Activated CD4-positive, CD25-positive, alpha-beta regulatory T cell (primary cell): ENCODE data around the gene PKMYT1.

ENCODE experiments used
- DNase-seq, 4 experiments: peaks; one replicate each; lab custom pipeline; 2025; lab: John Stamatoyannopoulos, UW

The PKMYT1 gene

DNA sequence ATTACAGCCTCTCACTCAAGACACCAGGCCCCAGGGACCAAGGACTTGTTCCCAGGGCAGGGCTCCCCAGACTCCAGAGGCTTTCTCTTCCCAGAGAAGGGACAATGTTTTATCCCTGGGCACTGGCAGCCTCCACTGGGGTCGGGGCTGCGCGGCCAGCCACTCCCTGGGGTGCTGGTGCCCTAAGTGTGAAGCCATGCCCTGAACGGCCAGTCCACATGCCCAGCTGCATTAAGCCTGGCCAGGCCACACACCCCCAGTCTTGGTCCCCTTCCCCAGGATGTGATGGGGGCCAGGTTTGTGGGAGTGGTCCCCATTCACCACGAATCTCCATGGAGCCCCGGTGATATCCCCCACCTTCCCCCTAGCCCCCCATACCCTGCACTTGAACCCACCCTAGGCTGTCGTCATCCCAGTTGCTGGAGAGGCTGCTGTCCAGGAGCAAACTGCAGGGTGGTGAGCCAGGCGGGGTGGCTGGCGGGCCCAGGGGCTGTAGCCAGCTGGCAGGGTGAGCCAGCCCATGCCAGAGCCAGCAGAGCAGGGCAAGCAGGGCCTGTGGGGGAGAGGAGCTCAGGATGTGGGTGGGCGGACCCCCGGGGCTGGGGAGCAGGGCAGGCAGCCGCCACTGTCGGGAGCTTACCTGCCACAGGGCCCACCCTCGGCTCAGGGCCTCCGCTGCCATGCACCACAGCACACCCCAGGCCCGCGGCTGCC is 6.5 kb downstream of the PKMYT1 start:
- DNase-seq, result no peak

- no peak for DNase-seq
Observed at GRCh38 chr16:2973093-2973492, 7.2 kb downstream of the PKMYT1 start.

DNA sequence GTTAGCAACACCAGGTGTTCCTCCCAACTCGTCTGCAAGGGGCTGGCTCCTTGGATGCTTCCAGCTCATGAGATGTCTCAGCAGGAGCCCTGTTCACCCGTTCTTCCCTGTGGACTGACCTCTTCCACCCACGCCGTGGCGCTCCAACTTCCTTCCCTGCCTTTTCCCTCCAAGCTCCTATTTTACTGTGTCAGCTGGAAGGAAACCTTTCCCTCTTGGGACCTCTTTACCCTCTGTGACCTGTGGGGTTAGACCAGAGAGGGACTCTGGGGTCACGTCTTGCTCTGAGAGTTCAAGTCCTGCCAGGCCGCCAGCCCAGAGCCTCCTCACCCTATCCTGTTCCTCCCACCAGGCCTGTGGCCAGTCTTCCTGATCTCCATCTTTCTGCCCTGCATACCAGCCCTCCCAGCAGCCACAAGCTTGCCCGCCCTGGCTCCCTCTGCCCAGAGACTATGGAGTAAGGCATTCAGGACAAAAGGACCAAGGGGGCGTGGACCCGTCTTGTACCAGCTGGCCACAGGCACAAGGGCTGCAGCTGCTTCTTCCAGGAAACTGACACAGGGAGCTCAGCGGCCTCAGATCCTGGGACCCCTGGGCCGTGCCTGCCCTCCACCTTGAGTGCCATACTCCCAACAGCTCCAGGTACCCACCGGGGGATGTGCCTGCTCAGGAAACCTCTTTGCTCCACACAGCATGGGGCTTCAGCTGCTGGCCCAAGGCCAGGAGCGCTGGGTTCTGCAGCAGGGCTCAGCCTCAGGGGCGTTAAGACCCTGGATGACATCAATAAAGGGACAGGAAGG is 8.1 kb downstream of the PKMYT1 start:
- no peak for DNase-seq

- DNase-seq, result no peak
Observed at GRCh38 chr16:2971134-2971984, 8.9 kb downstream of the PKMYT1 start.

DNA sequence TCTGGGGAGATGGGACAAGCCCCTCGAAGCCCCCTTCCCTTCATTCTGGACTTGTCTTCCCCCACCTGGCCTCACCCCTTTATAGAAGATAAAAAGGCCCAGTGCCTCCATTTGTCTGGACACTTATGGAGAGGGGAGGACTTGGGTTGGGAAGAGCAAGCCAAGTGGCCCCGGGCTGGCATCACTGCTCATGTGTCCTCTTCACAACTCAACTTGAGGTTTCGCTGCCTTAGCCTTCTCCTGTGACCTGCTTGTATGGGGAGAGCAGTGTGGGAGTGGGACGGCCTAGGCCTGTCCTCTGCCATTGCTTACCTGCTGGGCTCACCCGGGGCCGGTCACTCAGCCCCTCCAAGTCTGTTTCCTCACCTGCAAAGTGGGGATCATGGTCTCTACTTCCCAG is 9.7 kb downstream of the PKMYT1 start:
- no peak for DNase-seq

DNA sequence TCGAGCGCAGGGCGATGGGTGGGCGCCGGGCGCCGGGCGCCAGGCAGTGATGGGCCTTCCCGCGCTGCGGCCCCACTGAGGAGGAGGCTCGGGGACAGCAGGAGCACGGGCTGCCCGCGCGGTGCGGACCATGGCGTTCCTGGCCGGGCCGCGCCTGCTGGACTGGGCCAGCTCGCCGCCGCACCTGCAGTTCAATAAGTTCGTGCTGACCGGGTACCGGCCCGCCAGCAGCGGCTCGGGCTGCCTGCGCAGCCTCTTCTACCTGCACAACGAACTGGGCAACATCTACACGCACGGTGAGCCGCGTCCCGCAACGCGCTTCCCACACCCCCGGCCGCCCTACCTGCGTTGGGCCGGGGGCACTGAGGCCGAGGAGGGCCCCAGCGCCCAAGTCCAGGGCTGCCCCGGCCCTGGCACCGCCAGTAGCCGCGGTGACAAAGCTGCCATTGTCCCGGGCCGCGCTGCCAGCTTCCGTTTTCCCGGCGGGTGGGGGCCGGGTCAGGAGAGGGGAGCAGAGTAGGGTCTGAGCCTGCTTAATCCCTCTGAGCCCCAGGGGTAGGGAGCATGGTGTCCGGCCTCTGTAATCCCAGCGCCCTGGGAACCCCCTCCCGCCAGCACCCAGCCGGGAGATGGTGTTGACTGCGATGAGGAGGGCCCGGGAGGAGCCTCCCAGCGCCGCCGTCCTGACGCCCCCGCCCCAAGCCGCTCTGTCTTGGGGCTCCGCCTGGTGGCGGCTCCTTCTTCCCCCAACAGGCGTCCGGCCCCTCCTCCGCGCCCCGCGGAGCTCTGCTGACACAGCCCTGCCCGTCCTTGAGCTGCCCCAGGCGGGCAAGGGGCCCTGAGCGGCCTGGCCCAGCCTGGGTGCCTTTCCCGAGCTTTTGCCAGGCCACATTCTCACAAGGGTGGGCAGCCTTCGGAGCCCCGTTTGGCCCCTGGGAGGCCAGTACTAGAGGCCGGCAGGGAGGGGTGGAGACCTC is 10.4 kb downstream of the PKMYT1 start:
- peak in 3 of 4 experiments; percentile 25 to 47 (median 34) for DNase-seq

DNA sequence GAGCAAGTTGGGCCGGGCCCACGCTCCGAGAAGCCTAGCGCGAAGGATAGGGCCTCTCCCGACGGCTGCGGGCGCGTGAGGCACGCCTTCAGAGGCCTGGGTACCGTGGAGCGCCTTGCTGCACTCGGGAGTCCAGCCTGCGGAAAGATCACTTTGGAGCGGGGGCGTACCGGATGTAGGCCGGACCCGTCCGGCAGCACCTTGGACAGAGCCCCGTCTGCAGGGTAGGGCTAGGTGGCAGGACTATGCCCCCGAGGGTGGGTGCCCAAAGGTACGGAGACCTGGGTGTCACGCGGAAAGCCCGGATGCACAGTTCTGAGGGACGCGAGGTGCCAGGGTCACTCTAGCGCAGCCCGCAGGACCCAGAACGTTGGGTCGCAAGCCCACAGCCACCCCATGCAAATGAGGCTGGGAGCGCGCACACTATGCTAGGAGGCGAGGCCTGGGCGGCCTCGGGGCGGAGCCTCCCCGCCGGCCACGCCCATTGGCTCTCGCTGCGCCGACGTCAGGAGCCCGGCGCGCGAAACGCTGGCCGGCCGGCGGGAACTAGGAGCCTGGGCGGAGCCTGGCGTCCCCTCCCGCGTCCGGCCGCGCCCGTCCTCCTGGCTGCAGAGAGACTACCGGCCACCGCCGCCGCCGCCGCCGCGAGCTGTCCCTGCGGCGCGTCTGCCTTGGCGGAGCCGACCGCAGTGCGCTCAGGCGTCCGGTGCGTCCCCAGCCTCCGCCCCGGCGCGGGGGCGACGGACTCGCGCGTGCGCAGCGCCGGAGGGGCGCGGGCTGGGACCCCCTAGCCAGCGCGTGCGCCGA is 11.3 kb downstream of the PKMYT1 start, which contains the start of gene PAQR4:
Gene PAQR4, plus strand, starts transcription at position 611 of the 807 bp plus-strand sequence. CDS start 327 bp downstream, outside the sequence.
- peak; percentile 37 to 52 (median 47) for DNase-seq

DNA sequence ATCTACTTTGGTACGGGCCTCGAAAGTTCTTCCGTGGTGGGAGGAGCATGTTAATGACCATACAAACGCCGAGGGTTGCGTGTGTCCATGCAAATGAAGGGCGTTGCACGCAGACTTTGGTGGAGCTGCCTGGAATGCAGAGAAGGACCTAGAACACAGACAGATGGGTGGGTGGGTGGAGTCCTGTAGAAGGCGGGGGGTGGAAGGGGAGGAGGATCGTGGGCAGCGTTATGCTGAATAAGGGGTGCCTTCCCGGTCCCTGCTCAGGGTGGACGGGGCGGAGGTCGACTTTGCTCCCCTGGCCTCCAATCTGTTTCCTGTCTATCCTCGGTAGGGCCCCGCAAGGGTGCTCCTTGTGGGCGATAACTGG is 11.9 kb downstream of the PKMYT1 start:
- no peak for DNase-seq

- no peak for DNase-seq
Observed at GRCh38 chr16:2967721-2968161, 12.5 kb downstream of the PKMYT1 start.

DNA sequence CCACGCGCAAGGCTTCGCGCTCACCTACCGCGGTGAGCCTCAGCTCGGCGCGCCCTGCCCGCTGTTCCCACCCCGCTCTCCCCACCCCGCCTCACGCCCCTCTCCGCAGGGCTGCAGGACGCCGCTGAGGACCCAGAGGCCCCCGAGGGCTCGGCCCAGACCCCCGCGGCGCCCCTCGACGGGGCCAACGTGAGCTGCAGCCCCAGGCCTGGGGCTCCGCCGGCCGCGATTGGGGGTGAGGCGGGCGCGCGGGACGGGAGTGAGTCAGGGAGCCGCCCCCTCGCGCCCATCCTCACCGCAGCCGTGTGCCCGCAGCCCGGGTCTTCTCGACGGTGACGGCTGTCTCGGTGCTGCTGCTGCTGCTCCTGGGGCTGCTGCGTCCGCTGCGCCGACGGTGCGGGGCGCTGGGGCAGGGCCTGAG is 13.0 kb downstream of the PKMYT1 start:
- DNase-seq, result no peak

- no peak for DNase-seq
Observed at GRCh38 chr16:2966808-2967191, 13.4 kb downstream of the PKMYT1 start.

- no peak for DNase-seq
Observed at GRCh38 chr16:2966043-2966807, 14.0 kb downstream of the PKMYT1 start.

GRCh38 chr16:2964475-2965336 is 15.5 kb downstream of the PKMYT1 start:
- DNase-seq, result peak in 3 of 4 experiments; percentile 27 to 42 (median 35)

DNA sequence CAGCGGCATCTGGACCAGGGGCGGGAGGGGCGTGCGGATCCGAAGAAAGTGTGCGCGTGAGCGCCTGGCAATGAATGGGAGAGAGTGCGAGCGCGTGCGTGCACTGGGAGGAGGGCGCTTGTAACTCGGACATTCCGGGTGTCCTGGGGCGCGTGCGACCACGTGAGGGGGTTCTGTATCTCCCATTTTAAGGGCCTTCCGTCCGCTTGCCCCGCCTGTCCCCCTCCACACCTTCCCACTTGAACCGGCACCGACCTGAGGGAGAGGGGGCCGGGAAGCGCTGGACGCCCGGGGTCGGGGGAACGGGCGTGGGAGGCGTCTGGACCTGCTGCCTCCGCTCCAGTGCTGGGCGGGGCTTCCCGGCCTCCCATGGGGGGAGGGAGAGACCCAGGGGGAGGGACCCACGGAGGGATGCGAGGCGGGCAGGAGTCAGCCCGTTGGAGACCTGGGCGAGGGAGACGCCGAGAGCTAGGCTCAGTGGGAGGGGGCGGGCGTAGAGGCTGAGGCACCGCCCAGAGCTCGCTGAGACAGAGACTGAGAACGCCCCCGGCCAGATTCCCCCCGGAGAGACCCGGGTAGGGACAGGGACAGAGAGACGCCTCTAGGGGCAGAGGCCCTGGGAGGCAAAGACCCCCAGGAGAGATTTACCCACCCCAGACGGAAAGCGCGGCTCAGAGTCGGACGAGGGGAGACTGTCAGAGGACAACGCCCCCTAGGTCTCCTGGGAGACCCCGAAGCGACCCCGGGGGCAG is 16.3 kb downstream of the PKMYT1 start, which contains the start of gene KREMEN2:
Gene KREMEN2, plus strand, starts transcription at position 553 of the 752 bp plus-strand sequence. CDS start 246 bp downstream, outside the sequence.
- DNase-seq, result peak in 1 of 4 experiments; percentile 20

GRCh38 chr16:2963074-2963722 is 17.0 kb downstream of the PKMYT1 start:
- no peak for DNase-seq

DNA sequence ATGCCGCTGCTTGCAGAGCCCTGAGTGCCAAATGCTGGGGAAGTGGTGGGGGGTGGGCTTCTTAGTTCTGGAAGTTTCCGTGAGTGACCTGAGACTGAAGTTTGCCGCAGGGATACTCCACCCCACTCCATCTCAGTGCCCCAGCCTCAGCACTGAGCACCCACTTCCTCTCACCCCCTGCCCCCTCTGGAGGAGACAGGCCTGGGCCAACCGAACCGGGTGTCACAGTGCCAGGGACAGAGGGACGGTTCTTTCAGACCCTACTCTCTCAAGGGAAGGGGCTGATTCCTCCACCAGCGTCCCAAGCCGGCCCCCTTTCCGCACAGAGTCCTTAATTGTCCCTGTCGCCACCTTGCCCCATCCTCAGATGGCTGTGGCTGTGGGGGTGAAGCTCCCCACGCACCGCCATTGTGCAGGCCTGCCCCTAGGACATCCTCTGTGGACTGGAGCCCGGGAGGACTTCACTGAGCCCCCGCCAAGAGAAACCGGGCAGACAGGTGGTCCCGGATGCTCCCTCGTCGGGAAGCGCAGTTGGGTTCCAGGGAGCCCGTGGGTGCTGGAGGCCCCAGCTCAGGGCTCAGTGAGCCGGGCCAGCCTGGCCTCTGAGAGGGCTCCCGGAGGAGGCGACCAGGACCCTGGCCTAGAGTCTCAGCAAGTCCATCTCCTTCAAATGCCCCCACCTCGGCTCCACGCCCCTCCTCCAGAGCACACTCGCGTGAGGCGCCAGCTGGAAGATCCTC is 17.7 kb downstream of the PKMYT1 start:
- no peak for DNase-seq
